ENCODE measurements around the gene RRBP1. TPM values are rescaled to one million over a fixed set of nuclear protein-coding genes. Genes with fewer than 3 reads are reported as not detected.

Gene RRBP1
- total RNA-seq, 4 donors from 2014 or later = 33.7 to 57.7 (median 43.2) TPM

DNA sequence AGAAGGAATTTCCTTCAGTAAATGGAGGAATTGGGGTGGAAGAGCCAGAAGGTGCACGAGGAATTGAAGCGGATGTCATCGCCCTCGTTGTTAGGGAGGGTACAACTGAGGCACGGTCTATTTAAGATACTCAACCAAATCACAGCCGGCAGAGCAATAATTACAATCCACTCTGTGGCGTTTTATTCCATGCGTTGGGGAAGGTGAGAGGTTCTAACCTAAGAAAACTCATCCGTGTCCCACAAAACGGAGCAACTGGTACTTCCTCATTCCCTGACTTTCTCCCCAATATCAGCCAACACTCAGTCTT lies 802 bp upstream of the RRBP1 start:
- 38 to 40% methylated on average over 10 of the region's 10 CpGs for WGBS, 2 donors

DNA sequence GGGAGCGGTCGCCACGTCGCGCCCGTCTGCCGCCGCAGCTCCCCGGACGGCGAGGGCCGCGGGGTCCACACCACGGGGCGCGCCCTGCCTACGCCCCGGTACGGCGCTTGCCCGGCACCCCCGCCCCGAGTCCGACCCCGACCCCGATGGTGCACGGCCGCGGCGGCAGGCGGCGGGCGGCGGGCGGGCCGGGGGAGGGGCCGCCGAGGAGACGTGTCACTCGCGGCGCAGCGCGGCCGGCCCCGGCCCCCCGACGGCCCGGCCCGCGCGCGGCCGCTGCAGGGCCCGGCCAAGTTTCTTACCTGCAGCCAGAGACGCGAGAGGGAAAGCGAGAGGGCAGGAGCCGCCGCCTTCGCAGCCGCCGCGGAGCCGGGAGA lies 328 bp downstream of the RRBP1 start:
- no peak for DNase-seq (ENCODE audit: low spot score in 2 of 2)
- 0% methylated on average over 1 of the region's 65 CpGs; no CpG with 5 or more reads in 1 of the 2 donors for WGBS, 2 donors
- TF ChIP-seq, protein P1, sequence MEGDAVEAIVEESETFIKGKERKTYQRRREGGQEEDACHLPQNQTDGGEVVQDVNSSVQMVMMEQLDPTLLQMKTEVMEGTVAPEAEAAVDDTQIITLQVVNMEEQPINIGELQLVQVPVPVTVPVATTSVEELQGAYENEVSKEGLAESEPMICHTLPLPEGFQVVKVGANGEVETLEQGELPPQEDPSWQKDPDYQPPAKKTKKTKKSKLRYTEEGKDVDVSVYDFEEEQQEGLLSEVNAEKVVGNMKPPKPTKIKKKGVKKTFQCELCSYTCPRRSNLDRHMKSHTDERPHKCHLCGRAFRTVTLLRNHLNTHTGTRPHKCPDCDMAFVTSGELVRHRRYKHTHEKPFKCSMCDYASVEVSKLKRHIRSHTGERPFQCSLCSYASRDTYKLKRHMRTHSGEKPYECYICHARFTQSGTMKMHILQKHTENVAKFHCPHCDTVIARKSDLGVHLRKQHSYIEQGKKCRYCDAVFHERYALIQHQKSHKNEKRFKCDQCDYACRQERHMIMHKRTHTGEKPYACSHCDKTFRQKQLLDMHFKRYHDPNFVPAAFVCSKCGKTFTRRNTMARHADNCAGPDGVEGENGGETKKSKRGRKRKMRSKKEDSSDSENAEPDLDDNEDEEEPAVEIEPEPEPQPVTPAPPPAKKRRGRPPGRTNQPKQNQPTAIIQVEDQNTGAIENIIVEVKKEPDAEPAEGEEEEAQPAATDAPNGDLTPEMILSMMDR (IDR thresholded peaks at IDR 0.05) = no peak
- TF ChIP-seq POLR2A (IDR thresholded peaks at IDR 0.05) = no peak
- H3K4me3 ChIP-seq (ENCODE audit: low read depth, poor library complexity, severe bottlenecking) = peak overlapping the region; percentile 81
- intact Hi-C loops (cut with DNase I; ENCODE audit: low total_unique reads) = loop anchor here (5.0 to 10.0 kb wide), 2 partner anchors 144 to 323 kb away; no protein-coding TSS in a partner anchor

More for the DNA sequence above, 802 bp upstream of the RRBP1 start:
- intact Hi-C loops (cut with DNase I; ENCODE audit: low total_unique reads) = loop anchor here (5.0 to 10.0 kb wide), 2 partner anchors 146 to 322 kb away; no protein-coding TSS in a partner anchor
- TF ChIP-seq POLR2A (IDR thresholded peaks at IDR 0.05) = no peak
- TF ChIP-seq, protein P1 (IDR thresholded peaks at IDR 0.05) = no peak
- no peak for DNase-seq (ENCODE audit: low spot score in 2 of 2)
- peak overlapping the region; percentile 18 for H3K4me3 ChIP-seq (ENCODE audit: low read depth, poor library complexity, severe bottlenecking)

DNA sequence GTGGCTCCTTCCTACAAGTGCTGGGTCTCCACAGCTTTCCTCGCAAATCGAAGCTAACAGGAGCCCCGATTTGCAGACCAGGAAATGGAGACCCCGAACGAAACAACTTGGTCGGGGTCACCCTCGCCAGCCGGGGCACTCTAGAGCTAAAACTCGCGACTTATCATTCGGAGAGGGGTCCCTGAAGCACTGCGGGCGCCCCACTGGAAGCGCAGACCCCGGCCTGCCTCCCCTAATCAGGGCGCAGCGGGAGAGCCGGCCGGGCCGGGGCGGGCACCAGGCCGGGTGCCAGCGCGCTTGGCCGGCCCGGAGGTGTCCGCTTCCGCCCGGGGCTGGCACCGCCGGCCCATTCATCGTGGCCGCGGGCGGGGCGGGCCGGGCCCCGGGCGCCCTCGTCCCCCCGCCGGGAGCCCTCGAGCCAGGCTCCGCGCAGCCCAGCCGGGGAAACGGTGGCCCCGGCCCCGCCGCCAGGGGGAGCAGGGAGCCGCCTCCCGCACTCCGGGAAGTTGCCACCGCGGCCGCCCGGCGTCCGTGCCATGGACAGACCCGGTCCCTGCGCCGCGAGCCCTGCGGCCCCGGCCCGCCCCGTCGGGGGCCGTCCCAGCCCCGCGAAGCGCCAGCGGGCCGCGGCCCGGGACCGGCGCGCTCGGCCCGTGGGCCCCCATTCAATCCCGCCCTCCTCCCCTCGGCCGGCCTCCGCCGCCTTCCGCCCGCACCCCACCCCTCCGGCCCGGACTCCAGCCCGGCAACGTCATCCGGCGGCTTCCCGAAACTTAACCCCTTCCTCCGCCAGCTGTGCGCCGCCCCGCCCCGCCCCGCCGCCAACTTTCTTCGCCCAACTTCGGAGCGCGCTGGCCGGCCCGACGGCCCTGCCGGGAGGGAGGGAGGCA lies 961 bp downstream of the RRBP1 start:
- no peak for TF ChIP-seq POLR2A (IDR thresholded peaks at IDR 0.05)
- TF ChIP-seq, protein P1 (IDR thresholded peaks at IDR 0.05) = peak in 1 of 3 donors; percentile 18
- 1 to 2% methylated on average over 15 to 62 of the region's 110 CpGs for WGBS, 2 donors
- intact Hi-C loops (cut with DNase I; ENCODE audit: low total_unique reads) = loop anchor here (5.0 to 10.0 kb wide), 2 partner anchors 144 to 324 kb away; no protein-coding TSS in a partner anchor
- DNase-seq (ENCODE audit: low spot score in 2 of 2) = peak; percentile 57 to 96
- peak overlapping the region; percentile 81 for H3K4me3 ChIP-seq (ENCODE audit: low read depth, poor library complexity, severe bottlenecking)

DNA sequence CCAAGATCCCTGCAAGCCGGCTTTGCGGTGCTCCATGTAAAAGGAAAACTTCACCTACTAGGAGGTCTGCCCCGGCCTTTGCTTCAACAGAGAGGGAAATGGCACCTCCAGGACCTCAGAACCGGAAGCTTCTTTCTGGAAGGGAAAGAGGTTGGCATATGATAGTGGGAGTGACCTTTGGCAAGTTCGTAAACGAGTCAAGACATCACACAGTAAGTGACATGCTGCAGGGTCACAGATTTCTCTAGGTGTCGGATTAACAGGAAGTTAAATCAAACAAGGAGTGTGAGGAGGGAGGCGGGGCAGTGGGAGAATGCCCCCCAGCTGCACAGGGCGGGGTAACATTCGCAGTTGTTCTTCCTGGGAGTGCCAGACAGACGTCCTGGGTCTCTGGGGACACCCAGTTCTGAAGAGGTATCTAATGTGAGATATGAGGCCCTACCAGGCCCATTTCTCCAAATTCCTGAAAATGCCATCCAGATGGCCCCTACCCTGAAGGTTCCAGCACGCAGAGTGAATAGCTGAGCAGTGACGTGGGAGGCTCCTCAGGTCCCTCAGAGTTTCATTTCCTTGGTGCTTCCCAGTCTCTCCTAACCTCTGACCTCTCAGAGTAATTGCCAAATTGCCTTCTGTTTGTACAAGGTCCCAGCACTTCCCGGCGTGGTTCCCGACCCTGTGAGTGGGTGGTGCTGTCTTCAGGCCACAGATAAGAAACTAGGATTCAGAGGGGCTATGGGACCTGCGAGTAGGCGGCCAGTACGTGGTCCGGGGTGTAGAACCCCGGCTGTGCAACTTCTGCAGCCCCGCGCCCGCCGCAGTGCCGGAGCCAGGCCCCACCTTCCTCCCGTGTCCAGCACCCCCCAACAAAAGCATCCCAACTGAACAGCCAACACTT lies 1.9 kb downstream of the RRBP1 start:
- DNase-seq (ENCODE audit: low spot score in 2 of 2) = peak; percentile 36 to 90
- intact Hi-C loops (cut with DNase I; ENCODE audit: low total_unique reads) = loop anchor here (5.0 to 10.0 kb wide), 2 partner anchors 143 to 325 kb away; no protein-coding TSS in a partner anchor
- WGBS, 2 donors = 14 to 16% methylated on average over 21 to 25 of the region's 27 CpGs
- no peak for TF ChIP-seq POLR2A (IDR thresholded peaks at IDR 0.05)
- TF ChIP-seq, protein P1 (IDR thresholded peaks at IDR 0.05) = no peak
- peak overlapping the region; percentile 49 for H3K4me3 ChIP-seq (ENCODE audit: low read depth, poor library complexity, severe bottlenecking)

DNA sequence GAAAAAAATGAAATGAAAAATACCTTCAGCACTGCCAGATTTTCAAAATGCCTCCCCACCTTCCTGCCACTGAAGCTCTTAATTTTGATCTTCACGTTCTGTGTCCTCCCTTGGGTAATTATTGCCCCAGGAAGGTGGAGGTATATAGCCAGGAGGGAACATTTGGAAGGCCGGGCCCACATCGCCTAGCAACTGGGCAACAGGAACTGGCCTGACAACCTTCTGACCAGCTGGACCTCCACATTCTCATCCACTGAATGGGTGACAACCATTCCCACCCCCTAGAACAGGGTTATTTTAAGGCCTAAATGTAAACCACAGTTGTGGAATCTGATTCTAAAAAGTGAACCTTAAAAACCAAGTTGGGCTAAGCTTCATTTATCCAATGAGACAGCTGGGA lies 3.2 kb downstream of the RRBP1 start:
- no peak overlapping the region for H3K4me3 ChIP-seq (ENCODE audit: low read depth, poor library complexity, severe bottlenecking)
- DNase-seq (ENCODE audit: low spot score in 2 of 2) = peak in 1 of 2 donors; percentile 65
- intact Hi-C loops (cut with DNase I; ENCODE audit: low total_unique reads) = no loop called here
- no peak for TF ChIP-seq POLR2A (IDR thresholded peaks at IDR 0.05)
- TF ChIP-seq, protein P1 (IDR thresholded peaks at IDR 0.05) = no peak
- WGBS, 2 donors = 82 to 85% methylated on average over 3 of the region's 3 CpGs

Data from lower leg skin (tissue), 4 donors.